ENCODE data around the gene TTC3. TPM values are rescaled to one million over a fixed set of nuclear protein-coding genes. Genes with fewer than 3 reads are reported as not detected.

The TTC3 gene
- total and polyA plus RNA-seq, 10 of the 15 experiments (the other 5 are each of a cell fraction or from before 2014, with no cell fraction given): 23.1 to 94.9 (median 72.7) TPM

DNA sequence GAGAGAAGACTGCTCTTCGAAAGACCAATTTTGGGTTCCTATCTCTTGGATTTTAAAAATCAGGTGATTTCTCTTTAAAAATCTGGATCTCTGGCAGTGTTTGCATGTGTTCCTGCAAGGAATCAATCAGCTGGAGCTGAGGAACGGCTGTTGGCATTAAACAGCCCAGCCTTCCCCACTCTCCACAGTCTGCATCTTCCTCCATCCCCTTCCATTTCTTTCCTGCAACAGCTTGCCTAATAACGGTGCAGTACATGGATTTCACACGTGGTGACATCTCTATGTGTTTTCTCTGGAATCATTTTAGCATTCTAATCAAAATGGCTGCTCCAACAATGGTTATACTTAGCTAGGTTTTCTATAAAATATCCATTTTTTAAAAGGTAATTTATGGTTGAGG is 46.6 kb upstream of the TTC3 start:
- ATAC-seq (no peak), FAIRE-seq (no peak), DNase-seq (ENCODE audit: low read depth, low spot score) (no peak)
- no peak for TF ChIP-seq BRCA1 (IDR thresholded peaks at IDR 0.05; ENCODE audit: low read depth, low read length)
- no peak for TF ChIP-seq GATAD2B (conservative IDR thresholded peaks at IDR 0.05; ENCODE audit: low read depth)
- WGBS (ENCODE audit: insufficient coverage, insufficient replicate concordance, low lambda C conversion rate, missing lambda C conversion rate): 32% methylated on average over 4 of the region's 4 CpGs
- H4K20me1 ChIP-seq (ENCODE audit: control insufficient read depth, insufficient read depth): no peaks in the 10 kb centered on the region
- no peaks in the 10 kb centered on the region for H3K9me3 ChIP-seq (replicated peaks; ENCODE audit: control insufficient read depth, insufficient read depth, low read length)
- no peak overlapping the region for H3K4me2 ChIP-seq (ENCODE audit: control insufficient read depth, insufficient read depth)
- no peaks in the 10 kb centered on the region for H3K4me1 ChIP-seq (ENCODE audit: control insufficient read depth, insufficient read depth, low read length)
- H3K36me3 ChIP-seq (ENCODE audit: control insufficient read depth in 2 of 2, insufficient read depth in 2 of 2, low read length in 1 of 2): no peaks in the 10 kb centered on the region
- no TSS peak for BruUV-seq (replicated peaks)
- in situ Hi-C loops (cut with MboI) (no loop called here), intact Hi-C loops (cut with micrococcal nuclease; ENCODE audit: unreplicated experiment) (no loop called here)
- CTCF ChIA-PET: interaction anchor here (1.3 to 2.2 kb wide), 5 partner anchors 10 to 50 kb away, joined by 3 to 7 read pairs (median 4); no protein-coding TSS in a partner anchor
- POLR2A ChIA-PET: interaction anchor here (0.5 kb wide), 1 partner anchor 13 kb away, joined by 4 read pairs; no protein-coding TSS in a partner anchor
- no peak overlapping the region for H3K4me3 ChIP-seq
- H3K9ac ChIP-seq (ENCODE audit: control insufficient read depth, insufficient read depth, low read length): no peak overlapping the region
- SMC1A ChIA-PET (ENCODE audit: uncharacterized antibody, unreplicated experiment): interaction anchor here (0.7 to 1.0 kb wide), 2 partner anchors 30 to 36 kb away, joined by 3 read pairs; no protein-coding TSS in a partner anchor
- no peak overlapping the region for H3K27ac ChIP-seq (ENCODE audit: control insufficient read depth, insufficient read depth)
- RAD21 ChIA-PET (ENCODE audit: unreplicated experiment): no interaction called here
- H3K79me2 ChIP-seq (ENCODE audit: control insufficient read depth, insufficient read depth, low read length): no peaks in the 10 kb centered on the region
- no peak overlapping the region for H2AFZ ChIP-seq (ENCODE audit: control insufficient read depth, low read depth, low read length)
- H3K27me3 ChIP-seq (replicated peaks in 1 of 2; ENCODE audit: control insufficient read depth in 2 of 2, insufficient read depth in 2 of 2, low read length in 1 of 2): no peaks in the 10 kb centered on the region; a peak in 1 of 4 replicates

DNA sequence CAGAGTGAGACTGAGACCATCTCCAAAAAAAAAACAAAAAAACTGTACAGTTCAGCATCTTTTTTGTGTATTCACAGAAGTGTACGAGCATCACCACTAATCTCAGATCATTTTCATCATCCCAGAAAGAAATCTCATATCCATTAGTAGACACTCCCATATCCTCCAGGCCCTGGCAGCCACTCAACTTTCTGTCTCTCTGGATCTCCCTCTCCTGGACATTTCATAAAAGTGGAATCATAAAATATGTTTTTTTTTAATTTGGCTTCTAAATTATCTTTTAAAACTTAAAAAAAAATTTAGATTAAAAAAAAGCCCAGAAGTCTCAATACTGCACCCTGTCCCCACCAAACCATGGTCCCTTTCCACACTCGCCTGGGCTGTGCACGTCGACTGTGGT is 44.5 kb upstream of the TTC3 start:
- Histone ChIP-seq H3K27ac (ENCODE audit: control insufficient read depth, insufficient read depth) (no peak overlapping the region), H3K4me3 (no peak overlapping the region), H3K9ac (ENCODE audit: control insufficient read depth, insufficient read depth, low read length) (no peak overlapping the region), H3K4me1 (ENCODE audit: control insufficient read depth, insufficient read depth, low read length) (no peaks in the 10 kb centered on the region), H4K20me1 (ENCODE audit: control insufficient read depth, insufficient read depth) (no peaks in the 10 kb centered on the region), H3K79me2 (ENCODE audit: control insufficient read depth, insufficient read depth, low read length) (no peaks in the 10 kb centered on the region), H2AFZ (ENCODE audit: control insufficient read depth, low read depth, low read length) (no peak overlapping the region), H3K36me3 (ENCODE audit: control insufficient read depth in 2 of 2, insufficient read depth in 2 of 2, low read length in 1 of 2) (no peaks in the 10 kb centered on the region), H3K9me3 (replicated peaks; ENCODE audit: control insufficient read depth, insufficient read depth, low read length) (no peaks in the 10 kb centered on the region), H3K4me2 (ENCODE audit: control insufficient read depth, insufficient read depth) (no peak overlapping the region), H3K27me3 (replicated peaks in 1 of 2; ENCODE audit: control insufficient read depth in 2 of 2, insufficient read depth in 2 of 2, low read length in 1 of 2) (no peaks in the 10 kb centered on the region; a peak in 1 of 4 replicates)
- FAIRE-seq: no peak
- intact Hi-C loops (cut with micrococcal nuclease; ENCODE audit: unreplicated experiment): no loop called here
- RAD21 ChIA-PET (ENCODE audit: unreplicated experiment): no interaction called here
- in situ Hi-C loops (cut with MboI): no loop called here
- BruUV-seq (replicated peaks): no TSS peak
- ATAC-seq: no peak
- DNase-seq (ENCODE audit: low read depth, low spot score): no peak
- CTCF ChIA-PET: interaction anchor here (1.1 kb wide), 1 partner anchor 52 kb away, joined by 3 read pairs; no protein-coding TSS in a partner anchor
- SMC1A ChIA-PET (ENCODE audit: uncharacterized antibody, unreplicated experiment): interaction anchor here (0.6 kb wide), 1 partner anchor 50 kb away, joined by 3 read pairs; no protein-coding TSS in a partner anchor
- 43% methylated on average over 4 of the region's 4 CpGs for WGBS (ENCODE audit: insufficient coverage, insufficient replicate concordance, low lambda C conversion rate, missing lambda C conversion rate)
- POLR2A ChIA-PET: no interaction called here
- TF ChIP-seq, protein P1, sequence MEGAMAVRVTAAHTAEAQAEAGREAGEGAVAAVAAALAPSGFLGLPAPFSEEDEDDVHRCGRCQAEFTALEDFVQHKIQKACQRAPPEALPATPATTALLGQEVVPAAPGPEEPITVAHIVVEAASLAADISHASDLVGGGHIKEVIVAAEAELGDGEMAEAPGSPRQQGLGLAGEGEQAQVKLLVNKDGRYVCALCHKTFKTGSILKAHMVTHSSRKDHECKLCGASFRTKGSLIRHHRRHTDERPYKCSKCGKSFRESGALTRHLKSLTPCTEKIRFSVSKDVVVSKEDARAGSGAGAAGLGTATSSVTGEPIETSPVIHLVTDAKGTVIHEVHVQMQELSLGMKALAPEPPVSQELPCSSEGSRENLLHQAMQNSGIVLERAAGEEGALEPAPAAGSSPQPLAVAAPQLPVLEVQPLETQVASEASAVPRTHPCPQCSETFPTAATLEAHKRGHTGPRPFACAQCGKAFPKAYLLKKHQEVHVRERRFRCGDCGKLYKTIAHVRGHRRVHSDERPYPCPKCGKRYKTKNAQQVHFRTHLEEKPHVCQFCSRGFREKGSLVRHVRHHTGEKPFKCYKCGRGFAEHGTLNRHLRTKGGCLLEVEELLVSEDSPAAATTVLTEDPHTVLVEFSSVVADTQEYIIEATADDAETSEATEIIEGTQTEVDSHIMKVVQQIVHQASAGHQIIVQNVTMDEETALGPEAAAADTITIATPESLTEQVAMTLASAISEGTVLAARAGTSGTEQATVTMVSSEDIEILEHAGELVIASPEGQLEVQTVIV (IDR thresholded peaks at IDR 0.05; ENCODE audit: borderline replicate concordance, partially characterized antibody): no peak
- TF ChIP-seq, protein P2, sequence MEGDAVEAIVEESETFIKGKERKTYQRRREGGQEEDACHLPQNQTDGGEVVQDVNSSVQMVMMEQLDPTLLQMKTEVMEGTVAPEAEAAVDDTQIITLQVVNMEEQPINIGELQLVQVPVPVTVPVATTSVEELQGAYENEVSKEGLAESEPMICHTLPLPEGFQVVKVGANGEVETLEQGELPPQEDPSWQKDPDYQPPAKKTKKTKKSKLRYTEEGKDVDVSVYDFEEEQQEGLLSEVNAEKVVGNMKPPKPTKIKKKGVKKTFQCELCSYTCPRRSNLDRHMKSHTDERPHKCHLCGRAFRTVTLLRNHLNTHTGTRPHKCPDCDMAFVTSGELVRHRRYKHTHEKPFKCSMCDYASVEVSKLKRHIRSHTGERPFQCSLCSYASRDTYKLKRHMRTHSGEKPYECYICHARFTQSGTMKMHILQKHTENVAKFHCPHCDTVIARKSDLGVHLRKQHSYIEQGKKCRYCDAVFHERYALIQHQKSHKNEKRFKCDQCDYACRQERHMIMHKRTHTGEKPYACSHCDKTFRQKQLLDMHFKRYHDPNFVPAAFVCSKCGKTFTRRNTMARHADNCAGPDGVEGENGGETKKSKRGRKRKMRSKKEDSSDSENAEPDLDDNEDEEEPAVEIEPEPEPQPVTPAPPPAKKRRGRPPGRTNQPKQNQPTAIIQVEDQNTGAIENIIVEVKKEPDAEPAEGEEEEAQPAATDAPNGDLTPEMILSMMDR (IDR thresholded peaks at IDR 0.05 in 2 of 3, conservative IDR thresholded peaks at IDR 0.05 in 1 of 3; ENCODE audit: control insufficient read depth in 2 of 3, extremely low read depth in 1 of 3, insufficient read depth in 1 of 3, low read depth in 3 of 3, low read length in 3 of 3): no peak
- TF ChIP-seq YY1 (IDR thresholded peaks at IDR 0.05; ENCODE audit: low read depth, low read length): no peak
- no peak for TF ChIP-seq RFX5 (IDR thresholded peaks at IDR 0.05; ENCODE audit: low read depth, low read length)
- no peak for TF ChIP-seq KLF5 (IDR thresholded peaks at IDR 0.05; ENCODE audit: partially characterized antibody)
- no peak for TF ChIP-seq WRNIP1 (IDR thresholded peaks at IDR 0.05; ENCODE audit: borderline replicate concordance, low read depth, low read length)
- TF ChIP-seq ZNF217 (IDR thresholded peaks at IDR 0.05): no peak
- TF ChIP-seq CHD4 (IDR thresholded peaks at IDR 0.05): no peak
- TF ChIP-seq MYB (IDR thresholded peaks at IDR 0.05; ENCODE audit: borderline replicate concordance, low read depth, low read length): no peak
- TF ChIP-seq FOXM1 (IDR thresholded peaks at IDR 0.05; ENCODE audit: low read depth, low read length): no peak
- no peak for TF ChIP-seq BRCA1 (IDR thresholded peaks at IDR 0.05; ENCODE audit: low read depth, low read length)
- TF ChIP-seq NRF1 (conservative IDR thresholded peaks at IDR 0.05; ENCODE audit: low read depth, low read length): no peak
- no peak for TF ChIP-seq RAD21 (IDR thresholded peaks at IDR 0.05; ENCODE audit: insufficient read depth, low read depth, low read length)

Measured in GM12878 (cell line).